Activated naive CD4-positive, alpha-beta T cell treated with anti-CD3 and anti-CD28 coated beads, Interleukin-2, amount 50 U/mL, for 72 hours (primary cell): ENCODE measurements around the gene S100A12. TPM values are rescaled to one million over a fixed set of nuclear protein-coding genes. Genes with fewer than 3 reads are reported as not detected.
A peak's percentile ranks its signal among the peaks of the same experiment; 100 is the strongest.

Source experiments
- ATAC-seq, 2 donors: fragments of 150-1000 bp; cut with Tn5 transposase; 2 replicates each; pipeline ENCODE4 v1.10.0; 2021; ENCODE audit warnings: mild to moderate bottlenecking in 2 of 2, moderate library complexity in 2 of 2
- DNase-seq, 2 donors: peaks; one replicate each; pipeline ENCODE4 v3.0.0; 2021 to 2022; ENCODE audit warnings: low spot score in 2 of 2
- H3K27ac Mint-ChIP-seq, 2 donors: one replicate each; pipeline ENCODE4 v1.8.0; 2022; ENCODE audit warnings: mild to moderate bottlenecking in 2 of 2, mixed read lengths in 2 of 2
- H3K36me3 Mint-ChIP-seq, 2 donors: one replicate each; pipeline ENCODE4 v1.8.0; 2022; ENCODE audit warnings: mixed read lengths in 2 of 2
- H3K9me3 Mint-ChIP-seq, 2 donors: one replicate each; pipeline ENCODE4 v1.8.0; 2022; ENCODE audit warnings: mixed read lengths in 2 of 2
- total RNA-seq, 2 donors: library from RNA; stranded (reverse); gene quantifications; one replicate each; pipeline ENCODE4 v1.2.3, GENCODE V29; 2022

Gene S100A12
- total RNA-seq, 2 donors from 2014 or later: not detected

DNA sequence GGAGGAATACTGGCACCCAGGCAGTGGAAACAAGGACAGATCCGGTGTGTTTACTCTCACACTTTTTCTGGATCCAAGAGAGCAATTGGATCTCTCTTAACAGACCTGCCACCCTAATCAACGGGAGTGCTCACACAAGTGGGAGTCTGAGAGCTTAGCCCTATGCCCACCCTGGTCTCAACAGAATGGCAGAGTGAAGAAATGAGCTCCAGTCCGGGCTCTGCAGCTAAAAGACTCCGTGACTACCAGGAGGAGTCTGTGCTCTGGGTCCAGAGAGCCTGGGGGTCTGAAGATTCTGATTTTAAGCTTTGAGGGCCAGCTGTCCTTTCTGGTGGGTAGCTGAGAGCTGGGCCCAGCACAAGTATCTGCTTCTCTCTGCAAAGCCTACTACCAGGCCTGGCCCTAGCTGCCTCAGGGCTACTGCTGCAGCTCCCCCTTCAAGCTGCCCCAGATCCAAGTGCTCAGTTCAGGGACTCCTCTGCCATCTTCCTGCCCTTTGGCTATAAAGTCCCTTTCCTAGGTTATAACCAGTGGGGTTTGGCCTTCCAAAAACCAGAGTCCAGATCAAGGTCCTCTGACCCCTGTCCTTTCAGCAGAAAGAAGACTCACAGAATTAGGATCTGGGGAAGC lies 13.8 kb downstream of the S100A12 start:
- ATAC-seq (no peak), DNase-seq (no peak)
- Mint-ChIP-seq H3K36me3 (no peaks in the 10 kb centered on the region), H3K27ac (peak overlapping the region in 1 of 2 donors; percentile 9), H3K9me3 (no peaks in the 10 kb centered on the region)

DNA sequence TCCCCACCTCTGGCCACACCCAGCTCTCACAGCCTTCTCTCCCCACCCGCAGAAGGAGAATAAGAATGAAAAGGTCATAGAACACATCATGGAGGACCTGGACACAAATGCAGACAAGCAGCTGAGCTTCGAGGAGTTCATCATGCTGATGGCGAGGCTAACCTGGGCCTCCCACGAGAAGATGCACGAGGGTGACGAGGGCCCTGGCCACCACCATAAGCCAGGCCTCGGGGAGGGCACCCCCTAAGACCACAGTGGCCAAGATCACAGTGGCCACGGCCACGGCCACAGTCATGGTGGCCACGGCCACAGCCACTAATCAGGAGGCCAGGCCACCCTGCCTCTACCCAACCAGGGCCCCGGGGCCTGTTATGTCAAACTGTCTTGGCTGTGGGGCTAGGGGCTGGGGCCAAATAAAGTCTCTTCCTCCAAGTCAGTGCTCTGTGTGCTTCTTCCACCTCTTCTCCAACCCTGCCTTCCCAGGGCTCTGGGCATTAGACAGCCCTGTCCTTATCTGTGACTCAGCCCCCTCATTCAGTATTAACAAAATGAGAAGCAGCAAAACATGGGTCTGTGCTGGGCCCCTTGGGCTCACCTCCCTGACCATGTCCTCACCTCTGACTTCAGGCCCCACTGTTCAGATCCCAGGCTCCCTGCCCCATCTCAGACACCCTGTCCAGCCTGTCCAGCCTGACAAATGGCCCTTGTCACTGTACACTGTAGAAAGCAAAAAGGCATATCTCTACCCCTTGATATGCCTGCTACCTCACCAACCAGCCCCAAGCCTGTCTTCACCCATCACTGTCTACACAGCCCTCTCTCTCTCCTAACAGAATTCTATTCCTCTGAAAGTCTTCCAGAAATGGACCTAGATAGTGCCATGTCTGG lies 14.6 kb downstream of the S100A12 start:
- ATAC-seq: no peak
- H3K36me3 Mint-ChIP-seq: no peaks in the 10 kb centered on the region
- DNase-seq: no peak
- peak overlapping the region in 1 of 2 donors; percentile 9 for H3K27ac Mint-ChIP-seq
- H3K9me3 Mint-ChIP-seq: no peaks in the 10 kb centered on the region

DNA sequence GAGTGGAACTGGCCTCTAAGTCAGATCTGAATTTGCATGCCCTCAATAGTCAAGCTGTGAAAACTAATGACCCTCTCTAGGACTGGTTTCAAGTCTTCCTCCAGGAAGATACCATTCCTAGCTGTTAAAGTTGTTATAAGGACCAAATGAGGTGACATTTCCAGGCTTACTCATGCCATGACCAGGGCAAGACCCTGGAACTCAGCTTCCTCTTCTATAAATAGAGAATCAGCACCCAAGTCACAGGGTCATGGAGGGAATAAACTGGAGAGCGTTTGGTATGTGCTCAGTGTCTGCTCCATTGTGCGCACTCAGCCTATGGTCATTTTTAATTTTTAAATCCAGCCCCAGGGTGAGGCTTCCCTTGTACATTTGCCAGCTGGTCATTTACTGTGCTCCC lies 15.2 kb downstream of the S100A12 start:
- H3K27ac Mint-ChIP-seq: no peak overlapping the region
- no peaks in the 10 kb centered on the region for H3K36me3 Mint-ChIP-seq
- H3K9me3 Mint-ChIP-seq: no peaks in the 10 kb centered on the region
- DNase-seq (no peak), ATAC-seq (no peak)

DNA sequence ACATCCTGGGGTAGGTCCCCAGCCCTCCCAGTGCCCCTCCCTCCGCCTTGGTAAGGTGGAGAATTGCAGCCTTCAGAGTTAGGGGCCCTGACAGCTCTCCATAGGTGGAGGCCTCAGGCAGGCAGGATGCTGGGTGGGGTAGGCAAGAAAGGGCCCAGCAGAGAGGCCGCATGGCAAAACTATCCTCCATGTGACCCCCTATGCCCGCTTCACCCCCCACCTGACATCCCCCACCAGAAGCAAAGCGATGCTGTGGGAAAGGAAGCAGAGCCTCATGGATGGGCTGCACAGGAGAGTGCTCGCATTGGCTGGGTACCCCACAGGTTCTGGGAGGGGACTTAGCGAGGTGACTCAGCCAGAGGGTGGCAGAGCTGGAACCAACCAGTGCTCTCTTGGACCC lies 16.2 kb downstream of the S100A12 start:
- Mint-ChIP-seq H3K9me3 (no peaks in the 10 kb centered on the region), H3K36me3 (no peaks in the 10 kb centered on the region), H3K27ac (no peak overlapping the region)
- ATAC-seq (no peak), DNase-seq (no peak)

DNA sequence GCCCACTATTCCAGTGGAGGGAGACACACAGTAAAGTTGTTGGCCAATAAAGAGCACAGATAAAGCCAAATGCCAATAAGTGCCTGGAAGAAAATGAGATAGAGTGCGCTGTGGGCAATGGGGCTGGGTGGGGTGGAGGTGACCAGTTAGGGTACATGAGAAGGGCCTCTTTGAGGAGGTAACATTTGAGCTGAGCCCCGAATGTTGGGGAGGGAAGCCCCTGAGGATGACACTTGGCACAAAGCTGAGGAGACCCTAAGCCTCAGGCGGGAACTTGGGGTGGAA lies 16.8 kb downstream of the S100A12 start:
- Mint-ChIP-seq H3K9me3 (no peaks in the 10 kb centered on the region), H3K27ac (no peak overlapping the region), H3K36me3 (no peaks in the 10 kb centered on the region)
- no peak for DNase-seq
- ATAC-seq: no peak

DNA sequence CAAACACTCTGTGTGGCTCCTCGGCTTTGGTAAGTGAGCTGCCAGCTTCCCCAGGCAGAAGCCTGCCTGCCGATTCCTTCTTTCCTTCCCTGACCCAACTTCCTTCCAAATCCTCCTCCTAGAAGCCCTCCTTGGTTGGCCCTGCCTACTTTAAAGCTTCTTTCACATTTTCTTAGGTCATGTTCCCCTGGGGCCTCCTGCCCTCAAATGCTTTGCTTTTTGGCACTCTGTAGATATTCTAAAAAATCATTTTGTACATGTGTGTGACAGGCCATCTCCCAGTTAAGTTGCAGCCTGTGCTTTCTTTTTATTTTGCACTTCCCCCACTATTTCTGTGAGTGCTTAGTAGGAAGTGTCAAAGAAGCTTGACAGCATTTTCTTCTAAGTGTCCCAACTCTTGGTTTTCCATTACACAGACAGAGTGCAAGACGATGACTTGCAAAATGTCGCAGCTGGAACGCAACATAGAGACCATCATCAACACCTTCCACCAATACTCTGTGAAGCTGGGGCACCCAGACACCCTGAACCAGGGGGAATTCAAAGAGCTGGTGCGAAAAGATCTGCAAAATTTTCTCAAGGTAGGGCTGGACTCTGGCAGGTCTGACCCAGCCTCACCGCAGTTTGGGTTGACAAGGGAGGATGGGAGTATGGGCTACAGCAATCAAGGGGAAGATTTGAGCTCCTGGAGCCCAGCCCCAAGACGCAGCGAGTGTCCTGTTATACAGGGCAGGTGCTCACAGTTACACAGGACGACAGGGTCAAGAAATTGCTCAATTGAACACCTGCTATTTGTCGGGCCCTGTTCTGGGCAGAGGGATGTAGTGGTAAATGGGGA lies 17.3 kb downstream of the S100A12 start, which contains the start of gene S100A9:
S100A9 (plus strand) TSS at position 2 of the 838 bp plus-strand sequence; CDS start at position 432, 430 bp downstream.
- DNase-seq (no peak), ATAC-seq (no peak)
- H3K36me3 Mint-ChIP-seq: no peaks in the 10 kb centered on the region
- no peaks in the 10 kb centered on the region for H3K9me3 Mint-ChIP-seq
- peak within 1 kb of the TSS; percentile 25 to 89 for H3K27ac Mint-ChIP-seq

DNA sequence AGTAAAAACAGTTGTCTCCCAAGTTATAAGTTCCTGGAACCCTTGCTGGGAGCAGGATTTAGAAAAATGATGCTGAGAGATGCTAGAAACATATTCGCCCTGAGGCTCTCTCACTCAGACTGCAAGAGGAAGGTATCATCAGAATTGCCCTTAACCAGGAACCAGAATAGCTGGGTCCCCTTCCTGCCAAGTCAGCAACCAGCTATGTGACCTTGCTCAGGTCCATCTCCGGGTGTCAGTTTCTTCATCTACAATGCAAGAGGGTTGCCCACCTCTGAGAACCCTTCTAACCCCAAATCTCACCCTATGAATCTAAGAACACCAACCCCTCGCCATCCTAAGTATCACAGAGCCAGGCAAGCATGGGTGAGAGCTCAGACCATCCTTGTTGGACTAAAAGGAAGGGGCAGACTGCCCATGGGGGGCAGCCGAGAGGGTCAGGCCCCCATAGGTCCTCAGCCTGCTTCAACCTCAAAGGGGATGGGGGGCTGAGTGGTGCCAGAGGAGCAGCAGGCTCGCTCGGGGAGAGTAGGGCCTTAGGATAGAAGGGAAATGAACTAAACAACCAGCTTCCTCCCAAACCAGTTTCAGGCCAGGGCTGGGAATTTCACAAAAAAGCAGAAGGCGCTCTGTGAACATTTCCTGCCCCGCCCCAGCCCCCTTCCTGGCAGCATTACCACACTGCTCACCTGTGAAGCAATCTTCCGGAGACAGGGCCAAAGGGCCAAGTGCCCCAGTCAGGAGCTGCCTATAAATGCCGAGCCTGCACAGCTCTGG lies 18.2 kb downstream of the S100A12 start:
- peak in 1 of 2 donors; percentile 46 for ATAC-seq
- no peaks in the 10 kb centered on the region for H3K36me3 Mint-ChIP-seq

DNA sequence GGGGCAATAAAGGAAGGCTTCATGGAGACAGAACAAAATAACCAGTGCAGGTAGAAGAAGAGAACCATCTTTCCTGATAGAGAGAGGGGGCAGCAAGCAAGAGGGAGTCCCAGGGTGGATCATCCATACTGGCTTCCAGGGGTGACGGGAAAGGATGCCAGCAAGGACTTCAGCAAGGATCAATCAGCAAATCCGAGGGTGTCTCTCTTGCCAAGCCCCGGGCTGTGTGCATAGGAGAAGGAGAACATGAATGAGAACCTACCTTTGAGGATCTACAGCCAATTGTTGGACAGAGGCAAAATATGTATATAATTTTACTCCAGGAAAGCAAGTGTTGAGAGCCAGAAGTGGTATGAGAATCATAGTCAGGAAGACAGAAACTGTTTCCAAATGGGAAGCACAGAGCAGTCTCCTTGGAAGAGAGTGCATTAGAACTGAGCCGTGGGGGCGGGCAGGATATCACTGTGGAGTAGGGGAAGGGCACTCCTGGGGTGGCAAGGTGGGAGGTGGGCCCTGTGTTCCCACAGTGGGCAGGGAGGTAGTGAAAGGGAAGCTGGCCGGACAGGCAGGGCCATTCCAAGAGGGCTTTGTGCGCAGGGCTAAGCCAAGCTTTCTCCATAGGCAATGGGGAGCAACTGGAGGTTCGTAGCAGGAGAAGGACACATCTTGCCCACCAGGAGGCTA lies 18.9 kb downstream of the S100A12 start:
- ATAC-seq (no peak), DNase-seq (no peak)
- no peaks in the 10 kb centered on the region for H3K9me3 Mint-ChIP-seq
- H3K36me3 Mint-ChIP-seq: no peaks in the 10 kb centered on the region
- peak overlapping the region in 1 of 2 donors; percentile 25 for H3K27ac Mint-ChIP-seq

More for the DNA sequence above, 18.2 kb downstream of the S100A12 start:
- H3K9me3 Mint-ChIP-seq: no peaks in the 10 kb centered on the region
- no peak overlapping the region for H3K27ac Mint-ChIP-seq
- no peak for DNase-seq

DNA sequence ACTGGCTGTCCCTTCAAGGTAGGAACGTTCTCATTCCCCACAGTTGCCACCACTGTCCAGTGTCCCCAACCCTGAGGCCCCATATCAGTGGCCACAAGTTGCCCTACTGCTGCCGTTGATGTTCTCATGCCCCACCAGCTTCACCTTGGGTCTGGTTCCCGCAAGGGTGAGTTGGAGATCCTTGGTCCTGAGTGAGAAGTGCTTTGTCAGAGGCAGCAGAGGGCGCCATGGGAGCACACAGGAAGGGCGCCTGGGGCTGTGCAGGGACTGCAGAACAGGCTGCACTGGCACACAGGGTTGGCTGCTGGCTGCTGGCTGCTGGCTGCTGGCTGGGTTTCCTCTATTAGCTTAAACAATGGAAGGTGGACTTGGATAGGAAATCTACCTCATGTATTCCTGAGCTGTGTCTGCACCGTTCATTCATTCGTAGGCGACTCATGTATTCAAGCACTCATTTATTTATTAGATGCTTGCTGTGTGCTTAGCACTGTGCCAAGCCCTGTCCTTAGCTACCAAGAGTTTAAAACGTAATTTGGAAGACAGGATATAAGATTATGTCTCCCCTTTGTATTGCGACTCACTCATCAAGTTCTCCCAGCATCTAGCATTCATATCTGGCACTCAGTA lies 19.9 kb downstream of the S100A12 start:
- peak in 1 of 2 donors; percentile 64 for DNase-seq
- no peaks in the 10 kb centered on the region for H3K36me3 Mint-ChIP-seq
- ATAC-seq: peak; percentile 75 to 86
- no peak overlapping the region for H3K27ac Mint-ChIP-seq
- H3K9me3 Mint-ChIP-seq: no peaks in the 10 kb centered on the region

DNA sequence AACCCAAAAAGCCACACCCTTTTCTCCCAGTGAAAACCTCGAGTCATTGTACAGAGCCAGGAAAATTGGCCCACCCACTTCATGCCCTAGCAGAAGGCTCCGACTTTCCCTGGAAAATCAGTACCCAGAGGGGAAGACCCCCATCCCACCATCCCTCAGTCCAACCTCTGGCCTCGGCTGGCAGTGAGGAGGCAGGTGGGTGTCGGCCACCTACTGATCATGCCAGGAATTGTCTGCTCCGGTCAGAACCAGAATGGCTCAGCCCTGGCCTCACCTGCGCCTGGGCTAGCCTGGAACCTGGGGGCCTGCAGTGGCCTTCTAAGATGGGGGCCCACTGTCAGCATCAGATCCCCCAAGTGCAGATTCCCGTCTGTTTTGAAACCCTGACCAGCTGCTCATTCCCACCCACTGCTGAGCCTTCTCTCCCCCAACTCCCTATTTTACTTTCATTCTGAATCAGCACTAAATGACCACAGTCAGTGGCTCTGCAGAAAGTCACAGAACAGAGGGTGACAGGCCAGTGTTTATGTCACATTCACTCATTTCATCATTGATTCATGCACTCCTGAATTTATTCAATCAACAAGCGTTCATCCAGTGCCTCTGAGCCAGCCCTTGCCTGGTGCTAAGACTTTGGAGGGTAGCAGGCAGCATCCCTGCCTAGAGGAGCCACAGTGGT lies 20.8 kb downstream of the S100A12 start:
- H3K9me3 Mint-ChIP-seq: no peaks in the 10 kb centered on the region
- ATAC-seq (peak in 1 of 2 donors; percentile 30), DNase-seq (no peak)
- H3K36me3 Mint-ChIP-seq: no peaks in the 10 kb centered on the region
- H3K27ac Mint-ChIP-seq: no peak overlapping the region

DNA sequence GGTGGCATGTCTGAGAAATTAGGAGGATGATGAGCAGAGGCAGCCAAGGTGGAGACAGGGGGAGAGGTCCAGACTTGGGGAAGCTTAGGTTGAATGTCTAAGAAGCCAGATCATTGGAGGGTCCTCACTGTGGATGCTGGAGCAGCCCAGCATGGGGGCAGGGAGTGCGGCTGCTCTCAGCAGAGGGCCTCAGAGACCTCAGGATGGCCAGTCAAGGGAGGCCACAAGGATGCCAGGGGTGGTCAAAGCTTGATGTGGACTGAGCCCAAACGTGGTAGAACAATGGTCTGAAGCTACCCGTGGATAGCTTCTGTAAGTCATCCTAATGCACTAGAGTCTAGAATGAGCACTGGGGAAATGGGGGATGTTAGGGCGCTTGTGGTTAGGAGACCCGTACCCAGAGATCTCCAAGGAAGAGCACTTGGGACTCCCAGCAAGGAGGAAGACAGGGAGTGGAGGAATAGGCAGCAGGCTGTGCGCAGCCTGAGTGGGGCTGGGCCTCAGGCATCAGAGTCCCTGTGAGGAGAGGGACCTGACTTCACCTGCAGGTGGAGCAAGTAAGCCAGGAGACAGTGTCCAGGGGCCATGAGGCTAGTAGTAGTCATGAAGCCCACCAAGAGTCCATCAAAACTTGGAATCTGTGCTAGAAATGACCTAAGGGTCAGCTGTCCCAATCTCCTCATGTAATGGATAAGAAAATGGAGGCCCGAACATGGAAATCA lies 22.0 kb downstream of the S100A12 start:
- ATAC-seq: no peak
- H3K36me3 Mint-ChIP-seq: no peaks in the 10 kb centered on the region
- H3K9me3 Mint-ChIP-seq: no peaks in the 10 kb centered on the region
- no peak for DNase-seq
- H3K27ac Mint-ChIP-seq: no peak overlapping the region

DNA sequence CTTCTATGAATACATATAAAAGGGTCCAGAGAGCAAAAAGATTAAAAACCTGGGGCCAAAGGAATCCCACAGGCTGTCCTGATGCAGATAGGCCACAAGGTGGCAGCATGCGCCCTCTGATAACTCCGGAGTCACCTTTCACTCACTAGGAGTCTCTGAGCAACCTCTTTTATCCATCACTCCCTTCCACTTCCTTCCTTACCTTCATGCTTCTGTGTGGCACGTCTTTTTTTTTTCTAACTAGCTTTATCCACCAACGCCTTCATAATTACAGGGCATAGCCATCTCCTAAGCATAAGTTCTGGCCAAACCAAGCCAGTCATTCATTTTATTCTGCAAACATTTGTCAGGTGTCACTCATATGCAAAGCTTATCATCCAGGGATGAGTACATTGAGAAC lies 22.9 kb downstream of the S100A12 start:
- DNase-seq: peak in 1 of 2 donors; percentile 57
- ATAC-seq: peak; percentile 58 to 65
- Mint-ChIP-seq H3K36me3 (no peaks in the 10 kb centered on the region), H3K27ac (no peak overlapping the region), H3K9me3 (no peaks in the 10 kb centered on the region)

DNA sequence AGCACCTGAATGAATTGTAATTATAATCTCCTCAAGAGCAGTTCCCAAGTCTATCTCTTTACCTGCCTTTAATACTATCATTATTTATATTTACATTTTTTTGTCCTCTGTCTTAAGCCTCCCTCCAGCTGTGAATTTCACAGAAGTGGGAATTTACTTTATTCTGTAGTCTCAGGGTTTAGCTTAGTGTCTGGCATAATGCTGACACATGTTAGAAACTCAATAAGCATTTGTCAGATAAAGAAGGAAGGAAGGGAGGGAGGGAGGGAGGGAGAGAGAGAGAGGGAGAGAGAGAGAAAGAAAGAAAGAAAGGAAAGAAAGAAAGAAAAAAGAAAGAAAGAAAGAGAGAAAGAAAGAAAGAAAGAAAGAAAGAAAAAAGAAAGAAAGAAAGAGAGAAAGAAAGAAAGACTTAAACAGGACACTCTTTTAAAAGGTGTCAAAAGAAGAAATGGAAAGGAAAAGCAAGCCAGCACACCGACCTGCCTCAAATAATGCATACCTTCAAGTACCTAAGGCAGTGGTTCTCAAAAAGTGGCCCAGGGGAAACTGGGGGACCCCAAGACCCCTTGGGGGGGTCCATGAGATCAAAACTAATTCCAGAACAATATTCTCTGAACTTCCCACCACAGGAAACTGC lies 25.0 kb downstream of the S100A12 start:
- no peak for ATAC-seq
- no peak overlapping the region for H3K27ac Mint-ChIP-seq
- H3K9me3 Mint-ChIP-seq: no peaks in the 10 kb centered on the region
- no peaks in the 10 kb centered on the region for H3K36me3 Mint-ChIP-seq
- no peak for DNase-seq
